ENCODE measurements around the gene LRRC61.
"Not testable (repeated sequence)": the region's sequence is repeated elsewhere in the genome, so short reads cannot be mapped to it uniquely, and the experiment has no call there.

The LRRC61 gene

DNA sequence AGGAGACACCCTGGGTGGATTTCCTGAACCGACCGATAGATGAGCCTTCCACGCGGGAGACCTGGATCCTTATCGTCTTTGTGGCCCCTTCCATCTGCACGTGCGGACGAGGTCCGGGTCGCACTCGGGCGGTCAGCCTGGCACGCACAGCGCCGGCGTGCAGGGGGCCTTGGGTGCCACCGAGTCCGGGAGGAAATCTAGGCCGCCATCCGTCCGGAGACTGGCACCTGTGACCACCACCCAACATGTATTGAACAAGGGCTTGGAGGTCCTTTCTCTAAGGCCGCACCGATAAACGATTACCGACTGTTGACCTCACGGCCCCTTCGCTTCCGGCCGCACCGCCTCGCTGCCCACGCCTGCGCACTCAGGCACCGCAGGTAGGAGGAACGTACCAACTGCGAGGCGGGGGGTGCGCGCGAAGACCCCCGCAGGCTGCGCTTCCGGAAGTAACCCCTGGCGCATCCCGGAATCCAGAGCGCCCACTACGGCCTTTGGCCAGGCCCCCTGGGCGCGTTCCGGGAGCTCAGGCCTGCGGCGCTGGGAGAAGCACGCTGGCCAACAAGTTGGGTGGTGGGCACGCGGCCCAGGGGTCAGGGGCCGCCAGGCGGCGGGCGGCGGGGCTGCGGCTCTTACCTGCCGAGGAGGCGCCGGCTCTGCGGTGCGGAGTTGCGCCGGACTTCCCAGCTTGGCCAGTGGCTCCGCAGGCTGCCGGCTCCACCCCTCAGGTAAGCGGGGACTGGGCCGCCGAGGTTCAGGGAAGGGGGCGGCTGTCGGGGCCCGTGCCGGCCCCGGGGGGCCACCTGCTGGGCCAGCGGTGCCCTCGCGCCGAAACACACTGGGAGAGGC lies at the start of gene LRRC61, which contains the start of gene ACTR3C:
Gene LRRC61, plus strand, starts transcription at position 523 of the 849 bp plus-strand sequence. CDS start 13,507 bp downstream, outside the sequence.
Gene ACTR3C, minus strand, starts transcription at position 713 of the 849 bp plus-strand sequence. CDS start 28,249 bp downstream, outside the sequence.
- H3K4me3 ChIP-seq, result peak within 1 kb of the TSS; percentile 39
- H3K27ac ChIP-seq, result no peak within 1 kb of the TSS
- no peak for TF ChIP-seq Cebpa-rat (IDR thresholded peaks at IDR 0.05)
- H3K9me3 ChIP-seq, result peaks cover 17% of the 10 kb centered on the region
- no peak within 1 kb of the TSS for H3K9ac ChIP-seq
- H4K20me1 ChIP-seq, result no peaks in the 10 kb centered on the region
- 0 out of 2 replicates have a peak, but pooled peaks cover 5% of the 10 kb centered on the region for H3K4me1 ChIP-seq
- H3K36me3 ChIP-seq, result no peaks in the 10 kb centered on the region
- H3K4me2 ChIP-seq, result peak within 1 kb of the TSS; percentile 10; the same call in 1 of the 2 replicates
- H3K27me3 ChIP-seq, result peaks cover 44% of the 10 kb centered on the region

- H3K4me3 ChIP-seq, H3K9me3 ChIP-seq, H3K27ac ChIP-seq, H4K20me1 ChIP-seq, H3K4me1 ChIP-seq, H3K4me2 ChIP-seq, H3K36me3 ChIP-seq, H3K9ac ChIP-seq, H3K27me3 ChIP-seq: not testable (repeated sequence)
Measured at GRCh38 chr7:150276132-150276695, 46.9 kb upstream of the LRRC61 start.

- H3K27me3 ChIP-seq, H3K4me3 ChIP-seq, H3K4me1 ChIP-seq, H3K4me2 ChIP-seq, H3K9ac ChIP-seq, H3K27ac ChIP-seq, H3K9me3 ChIP-seq, H3K36me3 ChIP-seq, H4K20me1 ChIP-seq: not testable (repeated sequence)
Measured at GRCh38 chr7:150278383-150278782, 44.8 kb upstream of the LRRC61 start.

DNA sequence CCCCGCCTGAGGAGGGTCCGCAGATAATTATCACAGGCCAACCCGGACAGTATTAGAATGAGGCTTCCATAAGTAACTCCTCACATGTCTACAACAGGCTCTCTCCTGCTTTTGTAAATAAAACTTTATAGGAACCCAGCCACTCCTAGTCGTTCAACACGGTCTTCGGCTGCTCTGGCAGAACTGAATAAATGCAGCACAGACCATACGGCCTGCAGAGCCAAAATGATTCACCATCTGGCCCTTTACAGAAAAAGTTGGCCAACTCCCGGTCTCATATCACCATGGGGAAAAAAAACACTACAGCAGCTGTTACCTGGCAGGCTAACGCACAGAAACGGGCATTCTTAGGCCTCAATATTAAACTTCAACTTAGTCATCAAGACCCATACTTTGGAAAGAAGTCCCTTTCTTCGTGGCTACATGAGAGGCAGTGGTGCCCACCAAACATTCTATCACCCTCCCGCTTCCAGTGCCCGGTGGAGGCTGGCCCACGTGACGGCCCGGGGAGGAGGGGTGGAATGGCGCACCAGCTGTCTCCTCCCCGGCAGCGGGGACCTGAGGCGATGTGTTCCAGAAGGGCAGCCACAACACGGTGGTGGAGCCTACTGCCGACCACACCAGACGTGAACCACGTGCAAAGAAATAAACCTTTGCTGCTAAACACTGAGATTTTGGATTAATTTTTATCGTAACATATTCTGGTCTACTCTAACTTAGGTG lies 41.3 kb upstream of the LRRC61 start:
- not testable (repeated sequence) for H3K4me3 ChIP-seq, H3K9ac ChIP-seq, H4K20me1 ChIP-seq, H3K27ac ChIP-seq, H3K4me2 ChIP-seq, H3K27me3 ChIP-seq, H3K36me3 ChIP-seq, H3K9me3 ChIP-seq, H3K4me1 ChIP-seq

GRCh38 chr7:150283111-150283510 lies 40.0 kb upstream of the LRRC61 start:
- not testable (repeated sequence) for H3K4me2 ChIP-seq, H3K4me1 ChIP-seq, H3K27me3 ChIP-seq, H3K27ac ChIP-seq, H3K9me3 ChIP-seq, H4K20me1 ChIP-seq, H3K4me3 ChIP-seq, H3K36me3 ChIP-seq, H3K9ac ChIP-seq

- not testable (repeated sequence) for H3K27ac ChIP-seq, H3K9ac ChIP-seq, H3K4me1 ChIP-seq, H3K27me3 ChIP-seq, H3K36me3 ChIP-seq, H4K20me1 ChIP-seq, H3K4me2 ChIP-seq, H3K9me3 ChIP-seq, H3K4me3 ChIP-seq
Measured at GRCh38 chr7:150283608-150284007, 39.5 kb upstream of the LRRC61 start.

DNA sequence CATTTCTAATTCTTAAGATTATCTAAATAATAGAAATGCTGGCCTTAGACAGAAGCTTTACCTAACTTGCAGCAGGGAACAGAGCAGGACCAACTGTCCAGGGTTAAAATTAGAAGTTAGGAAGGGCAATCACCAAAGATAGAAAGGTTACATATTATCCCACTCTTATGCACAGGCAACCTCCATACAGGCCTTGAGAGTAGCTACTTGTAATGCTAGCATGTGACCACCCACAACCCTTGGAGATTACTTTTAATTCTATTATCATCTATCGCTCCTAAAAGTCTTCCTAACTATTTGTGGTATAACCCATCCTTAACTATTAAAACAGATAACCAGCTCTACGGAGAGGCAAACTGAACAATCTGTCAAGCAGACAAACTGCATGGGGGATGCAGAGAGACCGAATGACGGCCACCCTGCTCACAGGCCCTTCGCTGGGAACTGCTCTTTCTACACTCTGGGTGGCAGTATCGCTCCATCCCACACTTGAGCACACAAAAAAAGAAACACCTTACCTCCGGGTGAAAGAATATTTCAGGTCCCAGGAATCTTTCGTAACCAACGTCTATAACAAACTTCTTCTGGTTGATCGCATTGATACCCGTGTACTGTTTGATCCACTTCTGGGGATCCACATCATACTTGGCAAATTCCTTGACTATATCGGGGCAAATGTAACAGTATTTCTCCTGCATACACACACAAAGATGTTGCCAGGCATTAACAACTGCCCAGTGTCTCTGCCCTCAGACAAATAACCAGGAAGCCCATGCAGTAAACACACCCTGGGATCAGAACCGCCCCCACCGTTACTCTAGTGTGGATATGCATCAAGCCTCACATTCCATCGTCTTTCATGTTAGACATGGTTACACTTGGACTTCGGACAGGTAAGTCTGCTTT lies 37.1 kb upstream of the LRRC61 start:
- H3K4me2 ChIP-seq, result not testable (repeated sequence)

GRCh38 chr7:150287815-150288214 lies 35.3 kb upstream of the LRRC61 start:
- H3K4me3 ChIP-seq, H3K9ac ChIP-seq, H3K27ac ChIP-seq, H3K4me1 ChIP-seq, H3K4me2 ChIP-seq, H4K20me1 ChIP-seq, H3K9me3 ChIP-seq, H3K27me3 ChIP-seq, H3K36me3 ChIP-seq: not testable (repeated sequence)

More for the DNA sequence above, 37.1 kb upstream of the LRRC61 start:
- not testable (repeated sequence) for H3K9me3 ChIP-seq, H3K27me3 ChIP-seq, H3K36me3 ChIP-seq, H4K20me1 ChIP-seq, H3K4me3 ChIP-seq, H3K4me1 ChIP-seq, H3K27ac ChIP-seq, H3K9ac ChIP-seq

DNA sequence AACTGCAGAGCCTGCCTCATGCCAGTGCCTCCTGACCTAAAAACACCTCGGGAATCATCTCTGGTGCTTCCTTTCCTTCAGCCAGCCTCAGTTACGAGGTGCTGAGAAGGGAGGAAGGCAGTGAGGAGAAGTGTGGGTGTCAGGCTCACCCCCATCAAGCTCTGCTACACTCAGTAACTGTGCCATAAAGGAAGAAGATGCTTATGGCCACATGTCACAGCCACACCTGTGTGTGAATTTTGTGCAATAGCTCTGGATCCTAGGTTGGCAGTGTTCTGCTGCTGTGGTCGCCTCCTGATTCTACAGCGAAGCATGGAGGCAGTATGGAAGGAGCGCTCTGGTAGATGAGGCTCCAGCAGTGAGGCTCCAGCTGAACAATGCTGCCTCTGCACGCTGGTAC lies 34.3 kb upstream of the LRRC61 start:
- not testable (repeated sequence) for H3K27me3 ChIP-seq, H3K27ac ChIP-seq, H3K4me2 ChIP-seq, H3K9me3 ChIP-seq, H3K4me3 ChIP-seq, H4K20me1 ChIP-seq, H3K36me3 ChIP-seq, H3K4me1 ChIP-seq, H3K9ac ChIP-seq

DNA sequence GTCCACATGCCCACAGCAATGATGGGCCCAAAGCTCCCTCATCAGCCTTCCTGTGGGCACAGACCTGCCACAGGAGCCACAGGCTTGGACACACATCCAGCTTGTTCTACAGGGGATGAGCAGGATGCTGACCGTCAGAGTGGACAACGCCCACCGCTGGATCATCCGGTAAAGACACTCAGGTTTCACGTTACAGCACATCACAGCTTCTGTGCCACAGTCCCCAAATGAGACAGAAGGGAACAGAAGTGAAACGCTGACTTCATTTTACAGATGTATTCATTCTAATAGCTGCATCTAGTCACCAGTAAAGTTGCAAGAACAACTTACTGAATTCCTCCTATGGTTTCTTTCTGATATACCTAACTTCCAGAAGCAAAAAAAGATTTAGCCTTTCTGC lies 32.8 kb upstream of the LRRC61 start:
- not testable (repeated sequence) for H3K4me1 ChIP-seq, H3K9ac ChIP-seq, H3K27ac ChIP-seq, H4K20me1 ChIP-seq, H3K4me2 ChIP-seq, H3K27me3 ChIP-seq, H3K36me3 ChIP-seq, H3K4me3 ChIP-seq, H3K9me3 ChIP-seq

GRCh38 chr7:150295027-150295426 lies 28.1 kb upstream of the LRRC61 start:
- H3K4me3 ChIP-seq, H3K27me3 ChIP-seq, H3K9me3 ChIP-seq, H3K4me2 ChIP-seq, H3K9ac ChIP-seq, H4K20me1 ChIP-seq, H3K27ac ChIP-seq, H3K36me3 ChIP-seq, H3K4me1 ChIP-seq: not testable (repeated sequence)

DNA sequence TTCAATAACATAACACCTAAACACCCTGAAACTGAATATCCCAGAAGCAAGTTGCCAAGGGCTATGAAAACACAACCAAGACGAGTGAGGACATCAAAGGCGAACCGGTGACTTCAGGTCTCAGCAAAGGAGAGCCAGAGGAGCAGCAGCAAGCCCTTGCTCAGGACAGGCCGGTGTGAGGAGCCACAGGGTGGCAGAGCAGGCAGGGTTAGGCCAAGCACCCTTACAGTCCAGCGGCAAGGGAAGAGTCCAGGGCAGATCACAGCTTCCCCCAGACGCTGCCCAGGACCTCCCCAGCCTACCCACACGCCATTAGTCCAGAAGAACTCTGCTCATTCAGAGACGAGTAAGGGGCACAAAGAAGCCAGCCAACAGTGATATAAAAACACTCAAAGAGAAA lies 27.5 kb upstream of the LRRC61 start:
- not testable (repeated sequence) for H3K27ac ChIP-seq, H3K9ac ChIP-seq, H3K4me1 ChIP-seq, H3K9me3 ChIP-seq, H3K4me2 ChIP-seq, H4K20me1 ChIP-seq, H3K36me3 ChIP-seq, H3K27me3 ChIP-seq, H3K4me3 ChIP-seq

GRCh38 chr7:150296802-150297201 lies 26.4 kb upstream of the LRRC61 start:
- H3K4me3 ChIP-seq, H3K27me3 ChIP-seq, H3K27ac ChIP-seq, H3K9me3 ChIP-seq, H3K9ac ChIP-seq, H3K4me1 ChIP-seq, H3K4me2 ChIP-seq, H3K36me3 ChIP-seq, H4K20me1 ChIP-seq: not testable (repeated sequence)
